ENCODE results near the gene DENND4B.

GRCh38 chr1:153888533-153888932 is 58.0 kb downstream of the DENND4B start:
- TF ChIP-seq CTCF (IDR thresholded peaks at IDR 0.05; ENCODE audit: low read depth, low read length, missing input control) (no peak), FOXA1 (IDR thresholded peaks at IDR 0.05) (no peak), REST (IDR thresholded peaks at IDR 0.05) (no peak), ZBTB33 (IDR thresholded peaks at IDR 0.05) (no peak), MAX (IDR thresholded peaks at IDR 0.05) (no peak), EGR1 (IDR thresholded peaks at IDR 0.05; ENCODE audit: low read depth in 2 of 2) (no peak), ATF3 (IDR thresholded peaks at IDR 0.05) (no peak), RAD21 (IDR thresholded peaks at IDR 0.05) (no peak), YY1 (IDR thresholded peaks at IDR 0.05) (no peak), JUND (IDR thresholded peaks at IDR 0.05) (no peak), NR2F2 (IDR thresholded peaks at IDR 0.05) (no peak), GABPA (IDR thresholded peaks at IDR 0.05 in 1 of 2, conservative IDR thresholded peaks at IDR 0.05 in 1 of 2) (no peak)
